Tibial artery (tissue), 4 donors: ENCODE measurements around the gene LRP1B.

Experiments
- DNase-seq, 2 donors: peaks; one replicate each; pipeline ENCODE4 v3.0.0-alpha.2; 2019
- H3K27ac ChIP-seq, 2 donors: fragments of 200-600 bp; sonication (generic) in 1 of 2; 1 replicate in 1 of 2; 2 replicates in 1 of 2; pipeline ENCODE4 v1.5.1; 2018 to 2019; ENCODE audit warnings: mild to moderate bottlenecking in 1 of 2
- H3K27me3 ChIP-seq, 2 donors: fragments of 200-600 bp; sonication (generic) in 1 of 2; one replicate each; pipeline versions ENCODE4 v1.5.1 to v1.6.0; 2016 to 2019
- H3K36me3 ChIP-seq, 3 donors: fragments of 200-600 bp; sonication (generic) in 2 of 3; one replicate each; pipeline ENCODE4 v1.5.1; 2016 to 2019; ENCODE audit warnings: mild to moderate bottlenecking in 2 of 3
- H3K4me1 ChIP-seq, 4 donors: fragments of 200-600 bp; sonication (generic) in 2 of 4; 1 replicate in 3 of 4; 2 replicates in 1 of 4; pipeline ENCODE4 v1.5.1; 2016 to 2019
- H3K4me3 ChIP-seq, 2 donors: fragments of 200-600 bp; sonication (generic) in 1 of 2; 1 replicate in 1 of 2; 2 replicates in 1 of 2; pipeline ENCODE4 v1.5.1; 2018 to 2019; ENCODE audit warnings: mild to moderate bottlenecking in 2 of 2
- H3K9me3 ChIP-seq, 3 donors: fragments of 200-600 bp; sonication (generic) in 1 of 3; one replicate each; pipeline ENCODE4 v1.5.1; 2016 to 2019
- intact Hi-C: fragments of 100-400 bp; cut with DNase I; formaldehyde crosslinking; loops from one replicate; pipeline ENCODE4 v1.15.0; 2023; ENCODE audit warnings: low total_unique reads
- TF ChIP-seq, protein P1 (sequence below), 2 experiments: fragments of 200-600 bp in 1 of 2; fragments of 450-650 bp in 1 of 2; IDR thresholded peaks; one replicate each; pipeline ENCODE4 v1.5.1; 2017 to 2019; ENCODE audit warnings: antibody characterized with exemption in 2 of 2, mild to moderate bottlenecking in 1 of 2, moderate library complexity in 1 of 2

Gene LRP1B

DNA sequence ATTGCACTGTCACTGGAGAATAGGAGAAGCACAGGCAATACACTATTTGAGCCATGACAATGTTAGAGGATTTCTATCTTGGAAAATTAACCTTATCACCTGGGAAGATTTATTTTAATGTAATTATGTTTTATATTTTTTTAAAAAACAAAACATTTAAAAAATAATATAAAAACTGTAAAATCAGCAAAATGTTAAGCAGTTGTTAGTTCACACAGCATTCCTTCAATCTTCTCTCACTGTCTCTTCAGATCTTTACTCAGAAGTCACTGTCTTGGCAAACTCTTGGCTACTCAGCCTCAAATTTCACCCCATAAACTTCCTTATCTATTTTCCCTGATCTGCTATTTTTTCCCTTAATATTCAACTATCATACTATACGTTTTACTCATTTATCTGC is 1322.6 kb downstream of the LRP1B start:
- DNase-seq: no peak
- Histone ChIP-seq H3K27ac (no peak overlapping the region), H3K4me1 (no peaks in the 10 kb centered on the region), H3K9me3 (no peaks in the 10 kb centered on the region), H3K36me3 (no peaks in the 10 kb centered on the region), H3K4me3 (no peak overlapping the region), H3K27me3 (no peaks in the 10 kb centered on the region)
- intact Hi-C loops: no loop called here
- TF ChIP-seq, protein P1, sequence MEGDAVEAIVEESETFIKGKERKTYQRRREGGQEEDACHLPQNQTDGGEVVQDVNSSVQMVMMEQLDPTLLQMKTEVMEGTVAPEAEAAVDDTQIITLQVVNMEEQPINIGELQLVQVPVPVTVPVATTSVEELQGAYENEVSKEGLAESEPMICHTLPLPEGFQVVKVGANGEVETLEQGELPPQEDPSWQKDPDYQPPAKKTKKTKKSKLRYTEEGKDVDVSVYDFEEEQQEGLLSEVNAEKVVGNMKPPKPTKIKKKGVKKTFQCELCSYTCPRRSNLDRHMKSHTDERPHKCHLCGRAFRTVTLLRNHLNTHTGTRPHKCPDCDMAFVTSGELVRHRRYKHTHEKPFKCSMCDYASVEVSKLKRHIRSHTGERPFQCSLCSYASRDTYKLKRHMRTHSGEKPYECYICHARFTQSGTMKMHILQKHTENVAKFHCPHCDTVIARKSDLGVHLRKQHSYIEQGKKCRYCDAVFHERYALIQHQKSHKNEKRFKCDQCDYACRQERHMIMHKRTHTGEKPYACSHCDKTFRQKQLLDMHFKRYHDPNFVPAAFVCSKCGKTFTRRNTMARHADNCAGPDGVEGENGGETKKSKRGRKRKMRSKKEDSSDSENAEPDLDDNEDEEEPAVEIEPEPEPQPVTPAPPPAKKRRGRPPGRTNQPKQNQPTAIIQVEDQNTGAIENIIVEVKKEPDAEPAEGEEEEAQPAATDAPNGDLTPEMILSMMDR (IDR thresholded peaks at IDR 0.05): no peak

DNA sequence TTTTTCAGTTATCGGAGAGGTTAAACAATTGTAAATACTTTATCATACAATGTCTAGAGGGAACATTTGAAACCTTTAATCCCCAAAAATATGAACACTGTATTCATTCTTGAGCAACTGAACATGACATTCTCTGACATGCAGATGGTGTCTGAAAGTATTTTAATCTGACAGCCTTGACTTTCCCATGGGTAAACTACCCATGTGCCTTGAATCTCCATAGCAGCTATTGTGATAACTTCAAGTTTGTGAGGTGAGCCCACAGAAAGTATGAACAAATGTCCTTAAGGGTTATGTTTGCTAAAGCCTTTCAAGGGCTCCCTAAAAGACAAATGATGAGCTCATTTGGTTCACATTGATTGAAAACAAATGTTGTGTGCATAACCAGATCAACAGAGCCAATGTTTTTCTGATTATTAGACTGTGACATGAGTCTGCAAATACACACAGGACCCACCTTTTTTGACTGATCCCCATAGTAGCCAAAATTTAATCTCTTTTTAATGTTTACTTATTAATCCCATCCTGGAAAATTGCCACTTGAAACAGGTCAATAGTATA is 1326.0 kb downstream of the LRP1B start:
- no peaks in the 10 kb centered on the region for H3K9me3 ChIP-seq
- H3K4me3 ChIP-seq: no peak overlapping the region
- intact Hi-C loops: no loop called here
- no peak overlapping the region for H3K27ac ChIP-seq
- no peak for DNase-seq
- H3K4me1 ChIP-seq: no peaks in the 10 kb centered on the region
- no peaks in the 10 kb centered on the region for H3K36me3 ChIP-seq
- H3K27me3 ChIP-seq: no peaks in the 10 kb centered on the region
- TF ChIP-seq, protein P1 (IDR thresholded peaks at IDR 0.05): no peak

DNA sequence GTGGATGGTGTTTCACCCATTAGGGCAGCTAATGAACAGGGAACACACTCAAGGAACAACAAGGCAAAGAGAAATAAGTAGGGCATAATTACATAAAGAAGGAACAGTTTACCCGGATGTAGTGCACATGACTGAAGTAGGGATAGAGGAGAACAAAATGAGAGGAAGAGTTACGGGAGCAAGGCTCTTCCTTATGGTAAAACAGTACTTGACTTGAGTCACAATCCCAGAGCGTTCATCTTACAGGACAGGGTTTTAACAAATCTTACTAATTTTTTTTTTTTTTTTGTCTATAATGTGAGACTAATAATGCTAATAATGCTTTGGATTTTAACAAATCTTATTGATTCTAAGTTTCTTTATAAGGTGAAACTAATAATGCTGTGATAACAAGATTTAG is 1329.5 kb downstream of the LRP1B start:
- H3K36me3 ChIP-seq: no peaks in the 10 kb centered on the region
- no peaks in the 10 kb centered on the region for H3K4me1 ChIP-seq
- no peaks in the 10 kb centered on the region for H3K27me3 ChIP-seq
- TF ChIP-seq, protein P1 (IDR thresholded peaks at IDR 0.05): no peak
- H3K4me3 ChIP-seq: no peak overlapping the region
- H3K27ac ChIP-seq: no peak overlapping the region
- intact Hi-C loops: no loop called here
- H3K9me3 ChIP-seq: no peaks in the 10 kb centered on the region
- DNase-seq: no peak

DNA sequence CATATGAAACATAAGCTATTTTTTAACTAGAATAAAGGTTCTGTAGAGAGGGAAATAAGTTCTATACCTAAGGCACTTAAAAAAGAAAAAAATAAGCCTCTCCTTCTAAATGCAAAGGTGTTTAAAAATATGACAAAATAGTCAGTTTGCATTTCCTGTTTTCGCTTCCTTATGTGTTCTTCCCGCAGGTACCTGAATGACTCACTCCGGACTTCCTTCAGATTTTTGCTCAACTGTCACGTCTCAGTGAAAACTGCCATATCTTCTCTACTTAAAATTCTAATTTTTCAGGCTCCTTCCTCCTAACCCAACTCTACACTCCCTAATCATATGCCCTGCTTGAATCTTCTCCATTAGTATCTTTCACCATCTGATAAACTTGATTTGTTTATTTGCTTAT is 1333.1 kb downstream of the LRP1B start:
- Histone ChIP-seq H3K9me3 (no peaks in the 10 kb centered on the region), H3K4me3 (no peak overlapping the region), H3K36me3 (no peaks in the 10 kb centered on the region), H3K27me3 (no peaks in the 10 kb centered on the region), H3K27ac (no peak overlapping the region), H3K4me1 (no peaks in the 10 kb centered on the region)
- DNase-seq: no peak
- TF ChIP-seq, protein P1 (IDR thresholded peaks at IDR 0.05): no peak
- intact Hi-C loops: no loop called here

DNA sequence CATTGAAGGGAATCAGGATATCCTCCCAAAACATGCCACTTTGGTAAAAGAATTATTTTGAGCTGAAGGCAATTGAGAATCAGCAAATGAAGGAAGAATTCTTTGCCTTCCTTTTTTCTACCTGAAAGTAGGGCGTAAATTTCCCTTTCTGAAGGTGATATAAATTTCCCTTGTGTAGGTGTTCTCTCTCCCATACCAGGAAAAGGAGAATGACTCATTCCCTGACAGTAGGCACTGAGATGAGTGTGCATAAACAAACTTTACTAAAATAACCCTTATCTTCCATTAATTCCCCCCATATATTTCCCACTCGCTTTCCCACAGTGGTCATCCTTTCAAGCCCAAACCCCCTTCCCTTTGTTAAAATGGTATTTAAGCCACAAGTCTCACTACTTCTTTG is 1339.0 kb downstream of the LRP1B start:
- no peak overlapping the region for H3K27ac ChIP-seq
- DNase-seq: no peak
- TF ChIP-seq, protein P1 (IDR thresholded peaks at IDR 0.05): no peak
- intact Hi-C loops: no loop called here
- no peaks in the 10 kb centered on the region for H3K9me3 ChIP-seq
- no peak overlapping the region for H3K4me3 ChIP-seq
- H3K36me3 ChIP-seq: no peaks in the 10 kb centered on the region
- no peaks in the 10 kb centered on the region for H3K4me1 ChIP-seq
- no peaks in the 10 kb centered on the region for H3K27me3 ChIP-seq

DNA sequence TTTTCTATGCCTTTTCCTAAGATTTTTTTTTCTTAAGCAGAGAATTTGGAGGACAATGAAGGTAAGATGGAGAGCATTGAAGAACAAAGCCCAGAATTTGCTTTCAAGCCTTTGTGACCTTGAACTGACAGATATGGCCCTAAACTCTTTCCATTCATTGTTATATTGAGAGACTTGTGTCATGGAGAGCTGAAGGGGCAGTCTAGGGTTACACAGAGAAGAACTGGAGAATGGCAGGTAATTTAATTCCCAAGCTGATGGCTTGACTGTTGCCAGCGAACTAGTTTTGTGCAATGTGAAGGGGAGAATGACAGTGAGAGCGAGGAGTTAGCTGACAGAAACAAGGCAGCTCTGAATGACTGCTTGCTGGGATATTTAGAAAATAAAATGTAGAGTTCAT is 1344.2 kb downstream of the LRP1B start:
- intact Hi-C loops: no loop called here
- no peaks in the 10 kb centered on the region for H3K36me3 ChIP-seq
- DNase-seq: no peak
- no peak overlapping the region for H3K4me3 ChIP-seq
- H3K9me3 ChIP-seq: no peaks in the 10 kb centered on the region
- no peak overlapping the region for H3K27ac ChIP-seq
- no peaks in the 10 kb centered on the region for H3K27me3 ChIP-seq
- TF ChIP-seq, protein P1 (IDR thresholded peaks at IDR 0.05): no peak
- H3K4me1 ChIP-seq: no peaks in the 10 kb centered on the region
